Neural cell (in vitro differentiated cells): ENCODE results near the gene WFDC12. TPM values are rescaled to one million over a fixed set of nuclear protein-coding genes. Genes with fewer than 3 reads are reported as not detected.

Experiments
- H2AFZ ChIP-seq: fragments of 200-600, 300-800 bp; sonication (generic), shearing (Covaris generic); 2 replicates; pipeline ENCODE4 v1.6.0; 2014; ENCODE audit warnings: low read depth, mild to moderate bottlenecking, antibody characterized with exemption, low read length, moderate library complexity
- H3F3A ChIP-seq: fragments of 200-600 bp; shearing (Covaris generic); 2 replicates; pipeline ENCODE4 v1.6.1; 2016; ENCODE audit warnings: mild to moderate bottlenecking, moderate library complexity, mixed read lengths, antibody characterized with exemption, low read length; ENCODE audit not compliant: insufficient read depth, poor library complexity, severe bottlenecking
- H3K27ac ChIP-seq: fragments of 200-600, 300-800 bp; sonication (generic), shearing (Covaris generic); 2 replicates; pipeline ENCODE4 v1.5.1; 2014; ENCODE audit warnings: mild to moderate bottlenecking, low read length, moderate library complexity
- H3K27me3 ChIP-seq: fragments of 300-800, 200-600 bp; sonication (generic), shearing (Covaris generic); 2 replicates; pipeline ENCODE4 v1.6.0; 2014; ENCODE audit warnings: mild to moderate bottlenecking, low read depth, low read length, moderate library complexity; ENCODE audit not compliant: insufficient read depth
- H3K36me3 ChIP-seq: fragments of 300-800, 200-600 bp; sonication (generic), shearing (Covaris generic); 2 replicates; pipeline ENCODE4 v1.5.1; 2014; ENCODE audit warnings: mild to moderate bottlenecking, antibody characterized with exemption, low read length, moderate library complexity; ENCODE audit not compliant: insufficient read depth
- H3K4me2 ChIP-seq: fragments of 300-800, 200-600 bp; sonication (generic), shearing (Covaris generic); 2 replicates; pipeline ENCODE4 v1.6.0; 2014; ENCODE audit warnings: mild to moderate bottlenecking, low read length
- H3K4me3 ChIP-seq: fragments of 300-800, 200-600 bp; sonication (generic), shearing (Covaris generic); 2 replicates; pipeline ENCODE4 v1.5.1; 2014; ENCODE audit warnings: mild to moderate bottlenecking, low read length, moderate library complexity
- H3K79me2 ChIP-seq: fragments of 200-600 bp; shearing (Covaris generic); replicated peaks from 2 replicates; pipeline ENCODE4 v1.6.0; 2014; ENCODE audit warnings: mild to moderate bottlenecking, low read length, moderate library complexity; ENCODE audit not compliant: insufficient read depth
- H3K9ac ChIP-seq: fragments of 300-800, 200-600 bp; sonication (generic), shearing (Covaris generic); 2 replicates; pipeline ENCODE4 v1.6.1; 2016; ENCODE audit warnings: mild to moderate bottlenecking, low read length, mixed read lengths
- H3K9me2 ChIP-seq: fragments of 200-600 bp; shearing (Covaris generic); 2 replicates; pipeline ENCODE4 v1.6.1; 2016; ENCODE audit warnings: mild to moderate bottlenecking, low read length, mixed read lengths; ENCODE audit not compliant: insufficient read depth
- H3K9me3 ChIP-seq: fragments of 200-600, 300-800 bp; sonication (generic), shearing (Covaris generic); 2 replicates; pipeline ENCODE4 v1.6.1; 2016; ENCODE audit warnings: mild to moderate bottlenecking, mixed run types, low read length, moderate library complexity, mixed read lengths
- H4K20me1 ChIP-seq: fragments of 200-600 bp; shearing (Covaris generic); 2 replicates; pipeline ENCODE4 v1.6.1; 2016; ENCODE audit warnings: mild to moderate bottlenecking, mixed run types; ENCODE audit not compliant: insufficient read depth
- EP300 ChIP-seq: fragments of 450-650 bp; conservative IDR thresholded peaks from 2 replicates; pipeline ENCODE4 v1.6.1; 2014; ENCODE audit warnings: antibody characterized with exemption, mild to moderate bottlenecking, moderate library complexity; ENCODE audit not compliant: poor library complexity, severe bottlenecking
- EZH2 ChIP-seq: fragments of 200-600, 300-800 bp; shearing (Covaris generic), sonication (generic); IDR thresholded peaks from 2 replicates; pipeline ENCODE4 v1.6.1; 2014; ENCODE audit warnings: antibody characterized with exemption, low read length, borderline replicate concordance, mild to moderate bottlenecking; ENCODE audit not compliant: insufficient read depth, poor library complexity, severe bottlenecking
- MXI1 ChIP-seq: fragments of 450-650 bp; conservative IDR thresholded peaks from 2 replicates; pipeline ENCODE4 v1.6.1; 2014; ENCODE audit warnings: antibody characterized with exemption, mild to moderate bottlenecking; ENCODE audit not compliant: poor library complexity, severe bottlenecking
- POLR2AphosphoS5 ChIP-seq: IDR thresholded peaks from 2 replicates; pipeline ENCODE4 v1.6.1; 2012
- RAD21 ChIP-seq: fragments of 450-650 bp; conservative IDR thresholded peaks from 2 replicates; pipeline ENCODE4 v1.6.1; 2014; ENCODE audit warnings: antibody characterized with exemption, mild to moderate bottlenecking, moderate library complexity
- SMC3 ChIP-seq: fragments of 450-650 bp; conservative IDR thresholded peaks from 2 replicates; pipeline ENCODE4 v1.6.1; 2014; ENCODE audit warnings: antibody characterized with exemption, mild to moderate bottlenecking, moderate library complexity; ENCODE audit not compliant: poor library complexity
- TAF1 ChIP-seq: IDR thresholded peaks from 2 replicates; pipeline ENCODE4 v1.6.1; 2012; ENCODE audit warnings: low read depth
- polyA plus RNA-seq: library from polyadenylated mRNA; depleted of rRNA; stranded (reverse); fragments of >200 nt; gene quantifications from 2 replicates; pipeline ENCODE4 v1.2.3, GENCODE V29; 2014
- TF ChIP-seq, protein P1 (sequence below): fragments of 450-650 bp; IDR thresholded peaks from 2 replicates; pipeline ENCODE4 v1.5.1; 2014; ENCODE audit warnings: antibody characterized with exemption, mild to moderate bottlenecking, moderate library complexity; ENCODE audit not compliant: poor library complexity, severe bottlenecking
- TF ChIP-seq, protein P2 (sequence below): IDR thresholded peaks from 2 replicates; pipeline ENCODE4 v1.6.1; 2012; ENCODE audit warnings: borderline replicate concordance

The WFDC12 gene
- polyA plus RNA-seq, 1 donor from 2014 or later, result not detected

DNA sequence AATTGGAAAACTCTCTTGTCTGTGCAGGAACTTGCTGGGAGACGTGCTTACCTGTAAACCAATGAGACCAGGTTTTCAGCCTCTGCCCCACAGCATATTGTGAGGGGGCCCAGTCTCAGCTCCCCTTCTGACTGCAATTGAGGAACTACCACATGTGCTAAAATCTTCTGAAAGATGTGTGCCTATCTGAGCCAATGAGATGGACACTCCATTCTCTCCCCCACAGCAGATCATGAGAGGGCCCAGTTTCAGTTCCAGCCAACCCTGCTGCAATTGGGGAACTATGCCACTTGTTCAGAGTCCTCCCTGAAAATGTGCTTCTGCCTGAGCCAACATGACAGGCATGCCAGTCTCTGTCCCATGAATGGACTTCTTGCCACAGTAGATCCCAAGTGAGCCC is 29.5 kb upstream of the WFDC12 start:
- H3K9me3 ChIP-seq, result no peaks in the 10 kb centered on the region
- no peaks in the 10 kb centered on the region for H3K27me3 ChIP-seq
- H3F3A ChIP-seq, result no peaks in the 10 kb centered on the region
- H3K4me3 ChIP-seq, result no peak overlapping the region
- TF ChIP-seq EP300, result no peak
- no peak for TF ChIP-seq POLR2AphosphoS5
- TF ChIP-seq SMC3, result no peak
- no peak for TF ChIP-seq TAF1
- TF ChIP-seq, protein P1, sequence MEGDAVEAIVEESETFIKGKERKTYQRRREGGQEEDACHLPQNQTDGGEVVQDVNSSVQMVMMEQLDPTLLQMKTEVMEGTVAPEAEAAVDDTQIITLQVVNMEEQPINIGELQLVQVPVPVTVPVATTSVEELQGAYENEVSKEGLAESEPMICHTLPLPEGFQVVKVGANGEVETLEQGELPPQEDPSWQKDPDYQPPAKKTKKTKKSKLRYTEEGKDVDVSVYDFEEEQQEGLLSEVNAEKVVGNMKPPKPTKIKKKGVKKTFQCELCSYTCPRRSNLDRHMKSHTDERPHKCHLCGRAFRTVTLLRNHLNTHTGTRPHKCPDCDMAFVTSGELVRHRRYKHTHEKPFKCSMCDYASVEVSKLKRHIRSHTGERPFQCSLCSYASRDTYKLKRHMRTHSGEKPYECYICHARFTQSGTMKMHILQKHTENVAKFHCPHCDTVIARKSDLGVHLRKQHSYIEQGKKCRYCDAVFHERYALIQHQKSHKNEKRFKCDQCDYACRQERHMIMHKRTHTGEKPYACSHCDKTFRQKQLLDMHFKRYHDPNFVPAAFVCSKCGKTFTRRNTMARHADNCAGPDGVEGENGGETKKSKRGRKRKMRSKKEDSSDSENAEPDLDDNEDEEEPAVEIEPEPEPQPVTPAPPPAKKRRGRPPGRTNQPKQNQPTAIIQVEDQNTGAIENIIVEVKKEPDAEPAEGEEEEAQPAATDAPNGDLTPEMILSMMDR, result no peak
- no peak for TF ChIP-seq RAD21
- TF ChIP-seq MXI1, result no peak
- no peak for TF ChIP-seq EZH2
- TF ChIP-seq, protein P2, sequence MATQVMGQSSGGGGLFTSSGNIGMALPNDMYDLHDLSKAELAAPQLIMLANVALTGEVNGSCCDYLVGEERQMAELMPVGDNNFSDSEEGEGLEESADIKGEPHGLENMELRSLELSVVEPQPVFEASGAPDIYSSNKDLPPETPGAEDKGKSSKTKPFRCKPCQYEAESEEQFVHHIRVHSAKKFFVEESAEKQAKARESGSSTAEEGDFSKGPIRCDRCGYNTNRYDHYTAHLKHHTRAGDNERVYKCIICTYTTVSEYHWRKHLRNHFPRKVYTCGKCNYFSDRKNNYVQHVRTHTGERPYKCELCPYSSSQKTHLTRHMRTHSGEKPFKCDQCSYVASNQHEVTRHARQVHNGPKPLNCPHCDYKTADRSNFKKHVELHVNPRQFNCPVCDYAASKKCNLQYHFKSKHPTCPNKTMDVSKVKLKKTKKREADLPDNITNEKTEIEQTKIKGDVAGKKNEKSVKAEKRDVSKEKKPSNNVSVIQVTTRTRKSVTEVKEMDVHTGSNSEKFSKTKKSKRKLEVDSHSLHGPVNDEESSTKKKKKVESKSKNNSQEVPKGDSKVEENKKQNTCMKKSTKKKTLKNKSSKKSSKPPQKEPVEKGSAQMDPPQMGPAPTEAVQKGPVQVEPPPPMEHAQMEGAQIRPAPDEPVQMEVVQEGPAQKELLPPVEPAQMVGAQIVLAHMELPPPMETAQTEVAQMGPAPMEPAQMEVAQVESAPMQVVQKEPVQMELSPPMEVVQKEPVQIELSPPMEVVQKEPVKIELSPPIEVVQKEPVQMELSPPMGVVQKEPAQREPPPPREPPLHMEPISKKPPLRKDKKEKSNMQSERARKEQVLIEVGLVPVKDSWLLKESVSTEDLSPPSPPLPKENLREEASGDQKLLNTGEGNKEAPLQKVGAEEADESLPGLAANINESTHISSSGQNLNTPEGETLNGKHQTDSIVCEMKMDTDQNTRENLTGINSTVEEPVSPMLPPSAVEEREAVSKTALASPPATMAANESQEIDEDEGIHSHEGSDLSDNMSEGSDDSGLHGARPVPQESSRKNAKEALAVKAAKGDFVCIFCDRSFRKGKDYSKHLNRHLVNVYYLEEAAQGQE, result no peak
- no peaks in the 10 kb centered on the region for H3K36me3 ChIP-seq
- H3K4me2 ChIP-seq, result no peak overlapping the region
- no peak overlapping the region for H3K27ac ChIP-seq
- H3K9ac ChIP-seq, result no peak overlapping the region
- no peak overlapping the region for H2AFZ ChIP-seq
- H3K79me2 ChIP-seq, result no peaks in the 10 kb centered on the region
- no peaks in the 10 kb centered on the region for H3K9me2 ChIP-seq
- H4K20me1 ChIP-seq, result no peaks in the 10 kb centered on the region

GRCh38 chr20:45153147-45153546 is 28.9 kb upstream of the WFDC12 start:
- no peaks in the 10 kb centered on the region for H4K20me1 ChIP-seq

More at GRCh38 chr20:45153147-45153546, 28.9 kb upstream of the WFDC12 start:
- Histone ChIP-seq H3K79me2 (no peaks in the 10 kb centered on the region), H2AFZ (no peak overlapping the region), H3K9me2 (no peaks in the 10 kb centered on the region), H3K27ac (no peak overlapping the region), H3K9ac (no peak overlapping the region), H3K4me2 (no peak overlapping the region), H3K9me3 (no peaks in the 10 kb centered on the region), H3F3A (no peaks in the 10 kb centered on the region), H3K4me3 (no peak overlapping the region), H3K36me3 (no peaks in the 10 kb centered on the region), H3K27me3 (no peaks in the 10 kb centered on the region)
- TF ChIP-seq TAF1 (no peak), SMC3 (no peak), POLR2AphosphoS5 (no peak), MXI1 (no peak), RAD21 (no peak)
- TF ChIP-seq, protein P1, result no peak
- TF ChIP-seq, protein P2, result no peak
